ENCODE measurements around the gene ASF1A. TPM values are rescaled to one million over a fixed set of nuclear protein-coding genes. Genes with fewer than 3 reads are reported as not detected.
A peak's percentile ranks its signal among the peaks of the same experiment; 100 is the strongest.

The ASF1A gene
- total RNA-seq, 1 donor from 2014 or later, result 24.9 TPM

DNA sequence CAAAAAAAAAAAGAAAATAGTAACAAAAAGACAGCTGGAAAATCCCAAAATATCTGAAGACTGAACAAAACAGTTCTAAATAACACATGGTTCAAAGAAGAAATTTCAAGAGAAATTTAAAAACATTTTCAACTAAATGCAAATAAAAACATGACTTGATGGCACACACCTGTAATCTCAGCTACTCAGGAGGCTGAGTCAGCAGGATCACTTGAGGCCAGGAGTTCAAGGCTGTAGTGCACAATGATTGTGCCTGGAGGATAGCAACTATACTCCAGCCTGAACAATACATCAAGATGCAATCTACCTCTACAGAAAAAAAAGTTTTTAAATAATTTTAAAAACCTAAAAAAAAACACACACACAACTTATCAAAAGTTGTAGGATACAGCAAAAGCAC, 21.6 kb upstream of the ASF1A start:
- DNase-seq (ENCODE audit: extremely low spot score, unreplicated experiment), result no peak
- H3K4me1 Mint-ChIP-seq (ENCODE audit: unreplicated experiment), result peaks cover 27% of the 10 kb centered on the region
- H3K27ac Mint-ChIP-seq (ENCODE audit: unreplicated experiment), result no peak overlapping the region
- H3K4me3 Mint-ChIP-seq (ENCODE audit: unreplicated experiment), result no peak overlapping the region
- TF ChIP-seq, protein P1, sequence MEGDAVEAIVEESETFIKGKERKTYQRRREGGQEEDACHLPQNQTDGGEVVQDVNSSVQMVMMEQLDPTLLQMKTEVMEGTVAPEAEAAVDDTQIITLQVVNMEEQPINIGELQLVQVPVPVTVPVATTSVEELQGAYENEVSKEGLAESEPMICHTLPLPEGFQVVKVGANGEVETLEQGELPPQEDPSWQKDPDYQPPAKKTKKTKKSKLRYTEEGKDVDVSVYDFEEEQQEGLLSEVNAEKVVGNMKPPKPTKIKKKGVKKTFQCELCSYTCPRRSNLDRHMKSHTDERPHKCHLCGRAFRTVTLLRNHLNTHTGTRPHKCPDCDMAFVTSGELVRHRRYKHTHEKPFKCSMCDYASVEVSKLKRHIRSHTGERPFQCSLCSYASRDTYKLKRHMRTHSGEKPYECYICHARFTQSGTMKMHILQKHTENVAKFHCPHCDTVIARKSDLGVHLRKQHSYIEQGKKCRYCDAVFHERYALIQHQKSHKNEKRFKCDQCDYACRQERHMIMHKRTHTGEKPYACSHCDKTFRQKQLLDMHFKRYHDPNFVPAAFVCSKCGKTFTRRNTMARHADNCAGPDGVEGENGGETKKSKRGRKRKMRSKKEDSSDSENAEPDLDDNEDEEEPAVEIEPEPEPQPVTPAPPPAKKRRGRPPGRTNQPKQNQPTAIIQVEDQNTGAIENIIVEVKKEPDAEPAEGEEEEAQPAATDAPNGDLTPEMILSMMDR (IDR thresholded peaks at IDR 0.05), result no peak
- peaks cover 6% of the 10 kb centered on the region for H3K36me3 Mint-ChIP-seq (ENCODE audit: unreplicated experiment)
- peaks cover 6% of the 10 kb centered on the region for H3K9me3 Mint-ChIP-seq (ENCODE audit: unreplicated experiment)
- no peaks in the 10 kb centered on the region for H3K27me3 Mint-ChIP-seq (ENCODE audit: unreplicated experiment)

DNA sequence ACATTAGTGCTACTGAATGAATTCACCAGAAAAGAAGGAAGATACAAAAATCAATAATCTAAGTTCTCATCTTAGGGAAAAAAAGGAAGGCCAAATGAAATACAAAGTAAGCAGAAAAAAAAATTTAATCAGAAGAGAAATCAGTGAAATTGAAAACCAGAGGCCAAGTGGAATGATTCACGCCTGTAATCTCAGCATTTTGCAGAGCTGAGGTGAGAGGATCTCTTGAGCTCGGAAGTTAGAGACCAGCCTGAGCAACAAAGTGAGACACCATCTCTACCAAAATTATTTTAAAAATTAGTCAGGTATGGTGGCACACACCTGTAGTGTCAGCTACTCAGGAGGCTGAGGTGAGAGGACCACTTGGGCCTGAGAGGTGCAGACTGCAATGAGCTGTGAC, 21.2 kb upstream of the ASF1A start:
- no peak for DNase-seq (ENCODE audit: extremely low spot score, unreplicated experiment)
- H3K4me1 Mint-ChIP-seq (ENCODE audit: unreplicated experiment), result peaks cover 30% of the 10 kb centered on the region
- H3K36me3 Mint-ChIP-seq (ENCODE audit: unreplicated experiment), result peaks cover 6% of the 10 kb centered on the region
- no peaks in the 10 kb centered on the region for H3K27me3 Mint-ChIP-seq (ENCODE audit: unreplicated experiment)
- peaks cover 6% of the 10 kb centered on the region for H3K9me3 Mint-ChIP-seq (ENCODE audit: unreplicated experiment)
- H3K27ac Mint-ChIP-seq (ENCODE audit: unreplicated experiment), result no peak overlapping the region
- TF ChIP-seq, protein P1 (IDR thresholded peaks at IDR 0.05), result no peak
- H3K4me3 Mint-ChIP-seq (ENCODE audit: unreplicated experiment), result no peak overlapping the region

DNA sequence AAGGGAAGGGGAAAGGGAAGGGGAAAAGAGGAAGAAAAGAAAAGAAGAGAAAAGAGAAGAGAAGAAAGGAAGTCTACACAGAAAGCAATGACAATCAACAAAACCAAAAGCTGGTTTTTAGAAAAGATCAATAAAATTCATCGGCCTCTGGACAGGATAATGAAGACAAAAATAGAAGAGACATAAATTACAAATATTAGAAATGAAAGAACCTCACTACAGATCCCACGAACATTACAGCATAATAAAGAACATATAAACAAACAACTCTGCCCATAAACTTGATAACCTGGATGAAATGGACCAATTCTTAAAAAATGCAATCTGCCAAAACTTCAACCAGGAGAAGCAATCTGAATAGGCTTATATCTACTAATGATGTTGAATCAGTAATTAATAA, 20.7 kb upstream of the ASF1A start:
- no peak for DNase-seq (ENCODE audit: extremely low spot score, unreplicated experiment)
- Mint-ChIP-seq H3K4me3 (ENCODE audit: unreplicated experiment) (no peak overlapping the region), H3K9me3 (ENCODE audit: unreplicated experiment) (peaks cover 6% of the 10 kb centered on the region), H3K36me3 (ENCODE audit: unreplicated experiment) (peaks cover 3% of the 10 kb centered on the region), H3K27ac (ENCODE audit: unreplicated experiment) (no peak overlapping the region), H3K27me3 (ENCODE audit: unreplicated experiment) (no peaks in the 10 kb centered on the region), H3K4me1 (ENCODE audit: unreplicated experiment) (peaks cover 30% of the 10 kb centered on the region)
- TF ChIP-seq, protein P1 (IDR thresholded peaks at IDR 0.05), result no peak

DNA sequence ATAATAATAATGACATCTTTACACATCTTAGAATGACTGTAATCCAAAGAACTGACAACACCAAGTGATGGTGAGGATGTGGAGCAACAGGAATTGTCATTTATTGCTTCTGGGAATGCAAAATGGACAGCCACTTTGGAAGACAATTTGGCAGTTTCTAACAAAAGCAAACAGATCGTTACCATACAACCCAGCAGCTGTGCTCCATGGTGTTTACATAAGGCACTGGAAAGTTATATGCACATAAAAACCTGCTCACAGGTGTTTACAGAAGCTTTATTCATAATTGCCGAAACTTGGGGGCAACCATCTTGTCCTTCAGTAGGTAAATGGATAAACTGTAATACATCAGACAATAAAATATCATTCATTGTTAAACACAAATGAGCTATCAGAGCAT, 18.3 kb upstream of the ASF1A start:
- H3K4me1 Mint-ChIP-seq (ENCODE audit: unreplicated experiment), result peaks cover 23% of the 10 kb centered on the region
- H3K9me3 Mint-ChIP-seq (ENCODE audit: unreplicated experiment), result no peaks in the 10 kb centered on the region
- no peak for DNase-seq (ENCODE audit: extremely low spot score, unreplicated experiment)
- no peaks in the 10 kb centered on the region for H3K27me3 Mint-ChIP-seq (ENCODE audit: unreplicated experiment)
- H3K4me3 Mint-ChIP-seq (ENCODE audit: unreplicated experiment), result no peak overlapping the region
- H3K27ac Mint-ChIP-seq (ENCODE audit: unreplicated experiment), result peak overlapping the region; percentile 32
- TF ChIP-seq, protein P1 (IDR thresholded peaks at IDR 0.05), result no peak
- no peaks in the 10 kb centered on the region for H3K36me3 Mint-ChIP-seq (ENCODE audit: unreplicated experiment)

DNA sequence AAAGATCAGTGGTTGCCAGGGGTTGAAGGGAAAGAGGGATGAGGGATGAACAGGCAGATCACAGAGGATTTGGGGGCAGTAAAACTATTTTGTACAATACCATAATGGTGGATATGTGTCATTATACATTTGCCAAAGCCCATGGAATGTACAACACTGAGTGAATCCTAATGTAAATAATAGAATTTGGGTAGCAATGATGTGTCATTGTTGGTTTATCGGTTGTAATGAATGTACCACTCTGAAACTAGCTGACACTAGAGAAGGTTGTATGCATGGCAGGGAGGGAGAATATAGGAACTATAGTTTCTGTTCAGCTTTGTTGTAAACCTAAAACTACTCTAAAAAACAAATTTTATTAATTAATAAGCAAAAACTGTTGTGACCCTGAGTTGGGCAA, 17.8 kb upstream of the ASF1A start:
- H3K4me1 Mint-ChIP-seq (ENCODE audit: unreplicated experiment), result peaks cover 22% of the 10 kb centered on the region
- DNase-seq (ENCODE audit: extremely low spot score, unreplicated experiment), result no peak
- TF ChIP-seq, protein P1 (IDR thresholded peaks at IDR 0.05), result no peak
- no peaks in the 10 kb centered on the region for H3K27me3 Mint-ChIP-seq (ENCODE audit: unreplicated experiment)
- H3K4me3 Mint-ChIP-seq (ENCODE audit: unreplicated experiment), result no peak overlapping the region
- peak overlapping the region; percentile 32 for H3K27ac Mint-ChIP-seq (ENCODE audit: unreplicated experiment)
- H3K36me3 Mint-ChIP-seq (ENCODE audit: unreplicated experiment), result no peaks in the 10 kb centered on the region
- H3K9me3 Mint-ChIP-seq (ENCODE audit: unreplicated experiment), result no peaks in the 10 kb centered on the region

Measured in osteocyte (in vitro differentiated cells).